ENCODE measurements around the gene NUDT3.

The NUDT3 gene

DNA sequence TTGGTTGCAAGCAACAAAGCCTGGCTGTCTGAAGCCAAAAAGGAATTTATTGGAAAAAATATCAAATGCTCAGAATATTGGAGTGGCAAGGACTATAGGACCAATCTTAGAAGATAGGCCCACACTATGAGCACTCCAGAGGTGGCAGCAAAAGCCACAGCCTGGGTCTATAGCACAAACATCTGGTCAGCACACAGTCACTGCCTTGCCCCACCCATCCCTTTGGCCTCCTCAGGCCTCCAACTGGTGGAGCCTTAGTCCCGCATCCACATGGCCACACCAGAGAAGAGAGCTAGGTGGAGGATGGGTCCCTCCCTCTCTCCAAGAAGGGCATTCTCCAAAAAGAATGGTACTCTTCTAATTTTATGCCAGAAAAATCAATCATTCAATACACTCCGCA, 14.0 kb downstream of the NUDT3 start:
- ATAC-seq: no peak

DNA sequence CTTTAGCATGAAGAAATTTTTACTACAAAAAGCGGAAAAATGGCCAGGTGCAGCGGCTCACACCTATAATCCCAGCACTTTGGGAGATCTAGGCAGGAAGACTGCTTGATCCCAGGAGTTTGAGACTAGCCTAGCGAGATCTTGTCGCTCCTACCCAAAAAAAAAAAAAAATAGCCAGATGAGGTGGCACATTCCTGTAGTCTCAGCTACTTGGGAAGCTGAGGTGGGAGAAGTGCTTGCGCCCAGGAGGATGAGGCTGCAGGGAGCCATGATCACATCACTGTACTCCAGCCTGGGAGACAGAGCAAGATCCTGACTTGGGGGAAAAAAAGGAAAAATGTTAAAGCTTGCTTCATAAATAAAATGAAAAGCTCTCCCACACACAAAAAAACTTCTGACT, 14.5 kb downstream of the NUDT3 start:
- no peak for ATAC-seq
- TF ChIP-seq, protein P1, sequence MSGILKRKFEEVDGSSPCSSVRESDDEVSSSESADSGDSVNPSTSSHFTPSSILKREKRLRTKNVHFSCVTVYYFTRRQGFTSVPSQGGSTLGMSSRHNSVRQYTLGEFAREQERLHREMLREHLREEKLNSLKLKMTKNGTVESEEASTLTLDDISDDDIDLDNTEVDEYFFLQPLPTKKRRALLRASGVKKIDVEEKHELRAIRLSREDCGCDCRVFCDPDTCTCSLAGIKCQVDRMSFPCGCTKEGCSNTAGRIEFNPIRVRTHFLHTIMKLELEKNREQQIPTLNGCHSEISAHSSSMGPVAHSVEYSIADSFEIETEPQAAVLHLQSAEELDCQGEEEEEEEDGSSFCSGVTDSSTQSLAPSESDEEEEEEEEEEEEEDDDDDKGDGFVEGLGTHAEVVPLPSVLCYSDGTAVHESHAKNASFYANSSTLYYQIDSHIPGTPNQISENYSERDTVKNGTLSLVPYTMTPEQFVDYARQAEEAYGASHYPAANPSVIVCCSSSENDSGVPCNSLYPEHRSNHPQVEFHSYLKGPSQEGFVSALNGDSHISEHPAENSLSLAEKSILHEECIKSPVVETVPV (CRISPR knock-in tag; IDR thresholded peaks at IDR 0.05): no peak
- no peak for TF ChIP-seq ZNF8 (CRISPR knock-in tag; IDR thresholded peaks at IDR 0.05)
- no peak for TF ChIP-seq TOX (CRISPR knock-in tag; IDR thresholded peaks at IDR 0.05; ENCODE audit: borderline replicate concordance)
- no peak for TF ChIP-seq ZNF70 (CRISPR knock-in tag; IDR thresholded peaks at IDR 0.05)
- TF ChIP-seq, protein P2, sequence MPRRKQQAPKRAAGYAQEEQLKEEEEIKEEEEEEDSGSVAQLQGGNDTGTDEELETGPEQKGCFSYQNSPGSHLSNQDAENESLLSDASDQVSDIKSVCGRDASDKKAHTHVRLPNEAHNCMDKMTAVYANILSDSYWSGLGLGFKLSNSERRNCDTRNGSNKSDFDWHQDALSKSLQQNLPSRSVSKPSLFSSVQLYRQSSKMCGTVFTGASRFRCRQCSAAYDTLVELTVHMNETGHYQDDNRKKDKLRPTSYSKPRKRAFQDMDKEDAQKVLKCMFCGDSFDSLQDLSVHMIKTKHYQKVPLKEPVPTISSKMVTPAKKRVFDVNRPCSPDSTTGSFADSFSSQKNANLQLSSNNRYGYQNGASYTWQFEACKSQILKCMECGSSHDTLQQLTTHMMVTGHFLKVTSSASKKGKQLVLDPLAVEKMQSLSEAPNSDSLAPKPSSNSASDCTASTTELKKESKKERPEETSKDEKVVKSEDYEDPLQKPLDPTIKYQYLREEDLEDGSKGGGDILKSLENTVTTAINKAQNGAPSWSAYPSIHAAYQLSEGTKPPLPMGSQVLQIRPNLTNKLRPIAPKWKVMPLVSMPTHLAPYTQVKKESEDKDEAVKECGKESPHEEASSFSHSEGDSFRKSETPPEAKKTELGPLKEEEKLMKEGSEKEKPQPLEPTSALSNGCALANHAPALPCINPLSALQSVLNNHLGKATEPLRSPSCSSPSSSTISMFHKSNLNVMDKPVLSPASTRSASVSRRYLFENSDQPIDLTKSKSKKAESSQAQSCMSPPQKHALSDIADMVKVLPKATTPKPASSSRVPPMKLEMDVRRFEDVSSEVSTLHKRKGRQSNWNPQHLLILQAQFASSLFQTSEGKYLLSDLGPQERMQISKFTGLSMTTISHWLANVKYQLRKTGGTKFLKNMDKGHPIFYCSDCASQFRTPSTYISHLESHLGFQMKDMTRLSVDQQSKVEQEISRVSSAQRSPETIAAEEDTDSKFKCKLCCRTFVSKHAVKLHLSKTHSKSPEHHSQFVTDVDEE (CRISPR knock-in tag; IDR thresholded peaks at IDR 0.05): no peak
- TF ChIP-seq OSR1 (CRISPR knock-in tag; IDR thresholded peaks at IDR 0.05): no peak
- no peak for TF ChIP-seq ZFP30 (CRISPR knock-in tag; IDR thresholded peaks at IDR 0.05)
- TF ChIP-seq ISL1 (CRISPR knock-in tag; IDR thresholded peaks at IDR 0.05): no peak
- TF ChIP-seq, protein P3, sequence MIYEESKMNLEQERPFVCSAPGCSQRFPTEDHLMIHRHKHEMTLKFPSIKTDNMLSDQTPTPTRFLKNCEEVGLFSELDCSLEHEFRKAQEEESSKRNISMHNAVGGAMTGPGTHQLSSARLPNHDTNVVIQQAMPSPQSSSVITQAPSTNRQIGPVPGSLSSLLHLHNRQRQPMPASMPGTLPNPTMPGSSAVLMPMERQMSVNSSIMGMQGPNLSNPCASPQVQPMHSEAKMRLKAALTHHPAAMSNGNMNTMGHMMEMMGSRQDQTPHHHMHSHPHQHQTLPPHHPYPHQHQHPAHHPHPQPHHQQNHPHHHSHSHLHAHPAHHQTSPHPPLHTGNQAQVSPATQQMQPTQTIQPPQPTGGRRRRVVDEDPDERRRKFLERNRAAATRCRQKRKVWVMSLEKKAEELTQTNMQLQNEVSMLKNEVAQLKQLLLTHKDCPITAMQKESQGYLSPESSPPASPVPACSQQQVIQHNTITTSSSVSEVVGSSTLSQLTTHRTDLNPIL (CRISPR knock-in tag; IDR thresholded peaks at IDR 0.05; ENCODE audit: low read depth): no peak
- TF ChIP-seq, protein P4, sequence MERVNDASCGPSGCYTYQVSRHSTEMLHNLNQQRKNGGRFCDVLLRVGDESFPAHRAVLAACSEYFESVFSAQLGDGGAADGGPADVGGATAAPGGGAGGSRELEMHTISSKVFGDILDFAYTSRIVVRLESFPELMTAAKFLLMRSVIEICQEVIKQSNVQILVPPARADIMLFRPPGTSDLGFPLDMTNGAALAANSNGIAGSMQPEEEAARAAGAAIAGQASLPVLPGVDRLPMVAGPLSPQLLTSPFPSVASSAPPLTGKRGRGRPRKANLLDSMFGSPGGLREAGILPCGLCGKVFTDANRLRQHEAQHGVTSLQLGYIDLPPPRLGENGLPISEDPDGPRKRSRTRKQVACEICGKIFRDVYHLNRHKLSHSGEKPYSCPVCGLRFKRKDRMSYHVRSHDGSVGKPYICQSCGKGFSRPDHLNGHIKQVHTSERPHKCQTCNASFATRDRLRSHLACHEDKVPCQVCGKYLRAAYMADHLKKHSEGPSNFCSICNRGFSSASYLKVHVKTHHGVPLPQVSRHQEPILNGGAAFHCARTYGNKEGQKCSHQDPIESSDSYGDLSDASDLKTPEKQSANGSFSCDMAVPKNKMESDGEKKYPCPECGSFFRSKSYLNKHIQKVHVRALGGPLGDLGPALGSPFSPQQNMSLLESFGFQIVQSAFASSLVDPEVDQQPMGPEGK (CRISPR knock-in tag; IDR thresholded peaks at IDR 0.05; ENCODE audit: borderline replicate concordance): no peak

More for the DNA sequence above, 14.0 kb downstream of the NUDT3 start:
- no peak for TF ChIP-seq GLIS3 (CRISPR knock-in tag; IDR thresholded peaks at IDR 0.05)
- TF ChIP-seq PPARA (CRISPR knock-in tag; IDR thresholded peaks at IDR 0.05; ENCODE audit: borderline replicate concordance): no peak
- TF ChIP-seq, protein P5, sequence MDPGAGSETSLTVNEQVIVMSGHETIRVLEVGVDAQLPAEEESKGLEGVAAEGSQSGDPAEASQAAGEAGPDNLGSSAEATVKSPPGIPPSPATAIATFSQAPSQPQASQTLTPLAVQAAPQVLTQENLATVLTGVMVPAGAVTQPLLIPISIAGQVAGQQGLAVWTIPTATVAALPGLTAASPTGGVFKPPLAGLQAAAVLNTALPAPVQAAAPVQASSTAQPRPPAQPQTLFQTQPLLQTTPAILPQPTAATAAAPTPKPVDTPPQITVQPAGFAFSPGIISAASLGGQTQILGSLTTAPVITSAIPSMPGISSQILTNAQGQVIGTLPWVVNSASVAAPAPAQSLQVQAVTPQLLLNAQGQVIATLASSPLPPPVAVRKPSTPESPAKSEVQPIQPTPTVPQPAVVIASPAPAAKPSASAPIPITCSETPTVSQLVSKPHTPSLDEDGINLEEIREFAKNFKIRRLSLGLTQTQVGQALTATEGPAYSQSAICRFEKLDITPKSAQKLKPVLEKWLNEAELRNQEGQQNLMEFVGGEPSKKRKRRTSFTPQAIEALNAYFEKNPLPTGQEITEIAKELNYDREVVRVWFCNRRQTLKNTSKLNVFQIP (CRISPR knock-in tag; IDR thresholded peaks at IDR 0.05; ENCODE audit: borderline replicate concordance, low read depth): no peak
- no peak for TF ChIP-seq ZNF565 (CRISPR knock-in tag; conservative IDR thresholded peaks at IDR 0.05; ENCODE audit: low read depth)
- no peak for TF ChIP-seq ZFP3 (CRISPR knock-in tag; IDR thresholded peaks at IDR 0.05)
- no peak for TF ChIP-seq ARNTL (CRISPR knock-in tag; IDR thresholded peaks at IDR 0.05; ENCODE audit: borderline replicate concordance, low read depth)
- TF ChIP-seq, protein P1 (CRISPR knock-in tag; IDR thresholded peaks at IDR 0.05): no peak
- no peak for TF ChIP-seq BACH2 (CRISPR knock-in tag; IDR thresholded peaks at IDR 0.05; ENCODE audit: borderline replicate concordance)
- TF ChIP-seq, protein P4 (CRISPR knock-in tag; IDR thresholded peaks at IDR 0.05; ENCODE audit: borderline replicate concordance): no peak
- TF ChIP-seq ISL1 (CRISPR knock-in tag; IDR thresholded peaks at IDR 0.05): no peak
- TF ChIP-seq ZFP30 (CRISPR knock-in tag; IDR thresholded peaks at IDR 0.05): no peak
- TF ChIP-seq SNAI2 (CRISPR knock-in tag; IDR thresholded peaks at IDR 0.05): no peak
- TF ChIP-seq TOX (CRISPR knock-in tag; IDR thresholded peaks at IDR 0.05; ENCODE audit: borderline replicate concordance): no peak
- TF ChIP-seq, protein P3 (CRISPR knock-in tag; IDR thresholded peaks at IDR 0.05; ENCODE audit: low read depth): no peak
- TF ChIP-seq CSDC2 (CRISPR knock-in tag; IDR thresholded peaks at IDR 0.05): no peak
- TF ChIP-seq, protein P2 (CRISPR knock-in tag; IDR thresholded peaks at IDR 0.05): no peak

Measured in SK-N-SH treated with all-trans-retinoic acid at 6 μM for 48 hours (cell line).